Fibroblast of lung (primary cell): ENCODE measurements around the gene RAB36.

Experiments used
- EZH2 ChIP-seq: IDR thresholded peaks from 2 replicates; pipeline ENCODE4 v1.5.1; 2012; ENCODE audit warnings: low read length, control low read depth, mild to moderate bottlenecking; ENCODE audit errors: missing control alignments
- TF ChIP-seq, protein P1 (sequence below), 2 donors: IDR thresholded peaks in 1 of 2; conservative IDR thresholded peaks in 1 of 2; 1 replicate in 1 of 2; 2 replicates in 1 of 2; pipeline ENCODE4 v1.5.1; 2011 to 2012; ENCODE audit warnings: low read length in 2 of 2, control low read depth in 1 of 2, inconsistent platforms in 1 of 2, low read depth in 1 of 2, mild to moderate bottlenecking in 1 of 2

GRCh38 chr22:23137905-23138561 lies 7.2 kb upstream of the RAB36 start:
- TF ChIP-seq EZH2, result no peak
- TF ChIP-seq, protein P1, sequence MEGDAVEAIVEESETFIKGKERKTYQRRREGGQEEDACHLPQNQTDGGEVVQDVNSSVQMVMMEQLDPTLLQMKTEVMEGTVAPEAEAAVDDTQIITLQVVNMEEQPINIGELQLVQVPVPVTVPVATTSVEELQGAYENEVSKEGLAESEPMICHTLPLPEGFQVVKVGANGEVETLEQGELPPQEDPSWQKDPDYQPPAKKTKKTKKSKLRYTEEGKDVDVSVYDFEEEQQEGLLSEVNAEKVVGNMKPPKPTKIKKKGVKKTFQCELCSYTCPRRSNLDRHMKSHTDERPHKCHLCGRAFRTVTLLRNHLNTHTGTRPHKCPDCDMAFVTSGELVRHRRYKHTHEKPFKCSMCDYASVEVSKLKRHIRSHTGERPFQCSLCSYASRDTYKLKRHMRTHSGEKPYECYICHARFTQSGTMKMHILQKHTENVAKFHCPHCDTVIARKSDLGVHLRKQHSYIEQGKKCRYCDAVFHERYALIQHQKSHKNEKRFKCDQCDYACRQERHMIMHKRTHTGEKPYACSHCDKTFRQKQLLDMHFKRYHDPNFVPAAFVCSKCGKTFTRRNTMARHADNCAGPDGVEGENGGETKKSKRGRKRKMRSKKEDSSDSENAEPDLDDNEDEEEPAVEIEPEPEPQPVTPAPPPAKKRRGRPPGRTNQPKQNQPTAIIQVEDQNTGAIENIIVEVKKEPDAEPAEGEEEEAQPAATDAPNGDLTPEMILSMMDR (conservative IDR thresholded peaks at IDR 0.05 in 1 of 2, IDR thresholded peaks at IDR 0.05 in 1 of 2; ENCODE audit: low read depth in 1 of 2, low read length in 2 of 2), result no peak
